Peyer's patch (tissue), 4 donors: ENCODE data around the gene TPBGL. TPM values are rescaled to one million over a fixed set of nuclear protein-coding genes. Genes with fewer than 3 reads are reported as not detected.
A peak's percentile ranks its signal among the peaks of the same experiment; 100 is the strongest.

Source experiments
- DNase-seq, 3 donors: peaks; one replicate each; pipeline ENCODE4 v3.0.0-alpha.2; 2017 to 2019
- H3K27ac ChIP-seq, 4 donors: fragments of 200-600 bp; sonication (generic); one replicate each; pipeline ENCODE4 v1.5.1; 2016 to 2019
- H3K27me3 ChIP-seq, 2 donors: fragments of 200-600 bp; sonication (generic); one replicate each; pipeline ENCODE4 v1.5.1; 2019
- H3K36me3 ChIP-seq, 3 donors: fragments of 200-600 bp; sonication (generic); one replicate each; pipeline ENCODE4 v1.5.1; 2016 to 2019
- H3K4me1 ChIP-seq, 4 donors: fragments of 200-600 bp; sonication (generic); one replicate each; pipeline ENCODE4 v1.5.1; 2016 to 2019
- H3K4me3 ChIP-seq, 4 donors: fragments of 200-600 bp; sonication (generic); 1 replicate in 3 of 4; 2 replicates in 1 of 4; pipeline ENCODE4 v1.5.1; 2016 to 2019; ENCODE audit warnings: mild to moderate bottlenecking in 1 of 4
- H3K9me3 ChIP-seq, 4 donors: fragments of 200-600 bp; sonication (generic); one replicate each; pipeline ENCODE4 v1.5.1; 2016 to 2019; ENCODE audit warnings: mild to moderate bottlenecking in 1 of 4
- POLR2A ChIP-seq, 2 donors: fragments of 450-650 bp; IDR thresholded peaks; one replicate each; pipeline ENCODE4 v1.5.1; 2017; ENCODE audit warnings: antibody characterized with exemption in 2 of 2, mild to moderate bottlenecking in 2 of 2, moderate library complexity in 2 of 2
- total RNA-seq, 4 donors: library from RNA; depleted of rRNA; stranded (reverse); fragments of >200 nt; gene quantifications; one replicate each; pipeline ENCODE4 v1.1.0, GENCODE V29; 2016
- TF ChIP-seq, protein P1 (sequence below), 6 experiments: fragments of 450-650 bp in 4 of 6; fragments of 200-600 bp in 2 of 6; sonication (generic) in 1 of 6; IDR thresholded peaks; one replicate each; pipeline ENCODE4 v1.5.1; 2017 to 2019; ENCODE audit warnings: antibody characterized with exemption in 6 of 6, mild to moderate bottlenecking in 3 of 6, moderate library complexity in 1 of 6

The TPBGL gene
- total RNA-seq, 4 donors from 2014 or later = 0.35 TPM; not detected in 3

DNA sequence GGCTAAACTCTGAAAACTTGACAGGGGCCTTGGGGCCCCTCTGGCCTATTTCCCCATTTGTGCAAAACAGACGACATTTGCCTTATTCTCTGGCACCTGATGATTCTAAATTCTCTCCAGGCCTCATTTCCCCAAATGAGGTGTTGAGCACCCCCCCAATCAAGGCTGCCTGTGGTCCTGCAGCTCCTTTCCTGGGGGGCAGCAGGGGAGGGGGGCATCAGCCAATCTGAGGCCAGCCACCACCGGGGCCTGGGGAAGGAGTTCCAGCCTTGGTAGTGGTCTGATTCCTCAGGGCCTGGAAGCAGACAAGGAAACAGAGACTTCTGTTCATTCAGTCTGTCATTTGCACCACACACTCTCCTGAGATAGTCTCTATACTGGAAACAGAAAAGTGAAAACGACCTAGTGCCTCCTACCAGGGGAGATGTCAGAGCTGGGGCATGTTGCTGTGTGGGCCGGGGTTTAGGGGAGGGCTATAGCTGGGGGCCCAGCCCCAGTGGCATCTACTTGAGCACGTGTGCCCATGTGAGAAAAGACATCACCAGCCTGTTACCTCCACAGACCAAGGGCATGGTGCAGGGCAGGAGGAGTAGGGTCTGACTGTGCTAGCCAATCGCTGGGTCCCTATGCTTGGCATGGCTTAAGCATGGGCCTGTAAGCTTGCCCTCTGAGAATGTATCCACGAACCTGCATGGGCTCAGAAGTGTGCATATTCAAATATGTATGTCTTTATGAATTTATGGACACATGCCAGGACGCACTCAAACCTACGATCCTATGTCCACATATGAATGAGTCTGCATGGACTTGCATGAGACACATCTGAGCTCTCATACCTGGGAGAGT, 1.8 kb upstream of the TPBGL start:
- no peak overlapping the region for H3K27ac ChIP-seq
- peaks cover 0 to 25% of the 10 kb centered on the region in 2 donors for H3K27me3 ChIP-seq
- no peaks in the 10 kb centered on the region for H3K36me3 ChIP-seq
- peak in 1 of 3 donors; percentile 27 for DNase-seq
- H3K9me3 ChIP-seq = no peaks in the 10 kb centered on the region
- H3K4me1 ChIP-seq = peaks cover 0 to 17% (median 8%) of the 10 kb centered on the region in 4 donors
- TF ChIP-seq, protein P1, sequence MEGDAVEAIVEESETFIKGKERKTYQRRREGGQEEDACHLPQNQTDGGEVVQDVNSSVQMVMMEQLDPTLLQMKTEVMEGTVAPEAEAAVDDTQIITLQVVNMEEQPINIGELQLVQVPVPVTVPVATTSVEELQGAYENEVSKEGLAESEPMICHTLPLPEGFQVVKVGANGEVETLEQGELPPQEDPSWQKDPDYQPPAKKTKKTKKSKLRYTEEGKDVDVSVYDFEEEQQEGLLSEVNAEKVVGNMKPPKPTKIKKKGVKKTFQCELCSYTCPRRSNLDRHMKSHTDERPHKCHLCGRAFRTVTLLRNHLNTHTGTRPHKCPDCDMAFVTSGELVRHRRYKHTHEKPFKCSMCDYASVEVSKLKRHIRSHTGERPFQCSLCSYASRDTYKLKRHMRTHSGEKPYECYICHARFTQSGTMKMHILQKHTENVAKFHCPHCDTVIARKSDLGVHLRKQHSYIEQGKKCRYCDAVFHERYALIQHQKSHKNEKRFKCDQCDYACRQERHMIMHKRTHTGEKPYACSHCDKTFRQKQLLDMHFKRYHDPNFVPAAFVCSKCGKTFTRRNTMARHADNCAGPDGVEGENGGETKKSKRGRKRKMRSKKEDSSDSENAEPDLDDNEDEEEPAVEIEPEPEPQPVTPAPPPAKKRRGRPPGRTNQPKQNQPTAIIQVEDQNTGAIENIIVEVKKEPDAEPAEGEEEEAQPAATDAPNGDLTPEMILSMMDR (IDR thresholded peaks at IDR 0.05) = no peak
- TF ChIP-seq POLR2A (IDR thresholded peaks at IDR 0.05) = no peak
- no peak overlapping the region for H3K4me3 ChIP-seq

DNA sequence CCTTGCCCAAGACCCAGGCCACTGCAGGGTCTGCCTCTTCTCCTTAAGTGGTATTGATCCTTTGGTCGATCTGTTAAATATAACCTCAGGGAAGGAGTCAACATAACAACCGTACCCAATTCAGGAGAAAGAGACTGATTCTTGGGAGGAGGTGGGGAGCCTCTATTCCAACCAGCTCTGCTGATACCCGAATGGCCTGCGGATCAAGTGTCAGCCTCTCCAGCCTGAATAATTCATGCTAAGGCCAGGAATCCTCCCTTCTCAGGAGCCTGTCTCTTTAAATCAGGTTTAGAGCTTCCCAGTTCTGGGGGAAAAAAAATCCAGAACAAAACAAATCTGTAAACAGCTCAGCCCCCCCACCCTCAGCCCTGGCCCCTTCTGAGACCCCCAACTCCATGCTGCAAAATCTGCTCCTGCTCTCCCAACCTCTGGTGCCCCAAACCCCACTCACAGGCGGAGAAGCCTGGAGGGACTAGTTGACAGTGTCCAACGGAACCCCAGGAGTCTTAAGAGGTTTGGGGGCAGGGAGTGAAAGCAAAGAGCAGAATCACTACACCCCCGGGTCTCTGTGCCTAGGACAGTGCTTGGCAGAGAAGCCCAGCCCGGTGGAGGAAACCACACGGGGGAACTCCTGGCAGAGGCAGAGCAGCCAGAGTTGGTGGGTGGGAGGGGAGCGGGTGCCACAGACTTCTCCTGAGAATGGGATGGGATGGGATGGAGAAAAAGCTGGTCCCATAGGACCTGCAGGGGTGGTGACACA, 863 bp upstream of the TPBGL start:
- Histone ChIP-seq H3K36me3 (no peaks in the 10 kb centered on the region), H3K27me3 (peaks cover 0 to 25% of the 10 kb centered on the region in 2 donors), H3K9me3 (no peaks in the 10 kb centered on the region), H3K4me3 (no peak overlapping the region), H3K4me1 (peaks cover 0 to 17% (median 8%) of the 10 kb centered on the region in 4 donors), H3K27ac (no peak overlapping the region)
- peak in 2 of 3 donors; percentile 1 to 40 for DNase-seq
- no peak for TF ChIP-seq POLR2A (IDR thresholded peaks at IDR 0.05)
- TF ChIP-seq, protein P1 (IDR thresholded peaks at IDR 0.05) = no peak

GRCh38 chr11:75241036-75241905, 697 bp downstream of the TPBGL start:
- Histone ChIP-seq H3K4me1 (peaks cover 0 to 17% (median 8%) of the 10 kb centered on the region in 4 donors), H3K36me3 (no peaks in the 10 kb centered on the region), H3K9me3 (no peaks in the 10 kb centered on the region), H3K4me3 (peak overlapping the region; percentile 30 to 65 (median 54)), H3K27me3 (peaks cover 0 to 25% of the 10 kb centered on the region in 2 donors), H3K27ac (no peak overlapping the region)
- DNase-seq = peak; percentile 61 to 93 (median 90)
- TF ChIP-seq, protein P1 (IDR thresholded peaks at IDR 0.05) = peak; percentile 64 to 100 (median 96)
- no peak for TF ChIP-seq POLR2A (IDR thresholded peaks at IDR 0.05)

- no peaks in the 10 kb centered on the region for H3K36me3 ChIP-seq
- no peak for DNase-seq
- H3K4me3 ChIP-seq = peak overlapping the region; percentile 30 to 65 (median 54)
- H3K27me3 ChIP-seq = peaks cover 0 to 25% of the 10 kb centered on the region in 2 donors
- no peaks in the 10 kb centered on the region for H3K9me3 ChIP-seq
- no peak overlapping the region for H3K27ac ChIP-seq
- H3K4me1 ChIP-seq = peaks cover 0 to 17% (median 8%) of the 10 kb centered on the region in 4 donors
- no peak for TF ChIP-seq POLR2A (IDR thresholded peaks at IDR 0.05)
- TF ChIP-seq, protein P1 (IDR thresholded peaks at IDR 0.05) = no peak
Observed at GRCh38 chr11:75241906-75242644, 1.5 kb downstream of the TPBGL start.
